ENCODE results near the gene ASTN1.

DNA sequence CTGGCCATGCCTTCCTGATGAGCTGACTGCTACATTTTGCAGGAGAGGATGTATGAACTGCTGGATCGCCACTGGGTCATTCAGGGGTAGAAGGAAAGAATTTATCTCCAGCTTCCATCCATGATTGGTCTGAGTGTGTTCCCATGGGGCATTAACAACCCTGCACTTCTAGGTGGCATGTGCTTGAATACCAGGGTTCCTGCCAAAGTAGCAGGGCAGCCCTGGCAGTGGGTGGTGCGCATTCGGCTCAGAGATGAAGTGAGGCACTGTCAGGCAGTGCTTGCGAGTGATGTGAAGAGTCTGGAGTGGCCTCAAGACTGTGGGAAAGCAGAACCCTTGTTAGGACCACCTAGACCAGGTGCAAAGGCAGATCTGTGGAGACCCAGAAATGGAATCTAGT, 294.9 kb downstream of the ASTN1 start:
- TF ChIP-seq, protein P1, sequence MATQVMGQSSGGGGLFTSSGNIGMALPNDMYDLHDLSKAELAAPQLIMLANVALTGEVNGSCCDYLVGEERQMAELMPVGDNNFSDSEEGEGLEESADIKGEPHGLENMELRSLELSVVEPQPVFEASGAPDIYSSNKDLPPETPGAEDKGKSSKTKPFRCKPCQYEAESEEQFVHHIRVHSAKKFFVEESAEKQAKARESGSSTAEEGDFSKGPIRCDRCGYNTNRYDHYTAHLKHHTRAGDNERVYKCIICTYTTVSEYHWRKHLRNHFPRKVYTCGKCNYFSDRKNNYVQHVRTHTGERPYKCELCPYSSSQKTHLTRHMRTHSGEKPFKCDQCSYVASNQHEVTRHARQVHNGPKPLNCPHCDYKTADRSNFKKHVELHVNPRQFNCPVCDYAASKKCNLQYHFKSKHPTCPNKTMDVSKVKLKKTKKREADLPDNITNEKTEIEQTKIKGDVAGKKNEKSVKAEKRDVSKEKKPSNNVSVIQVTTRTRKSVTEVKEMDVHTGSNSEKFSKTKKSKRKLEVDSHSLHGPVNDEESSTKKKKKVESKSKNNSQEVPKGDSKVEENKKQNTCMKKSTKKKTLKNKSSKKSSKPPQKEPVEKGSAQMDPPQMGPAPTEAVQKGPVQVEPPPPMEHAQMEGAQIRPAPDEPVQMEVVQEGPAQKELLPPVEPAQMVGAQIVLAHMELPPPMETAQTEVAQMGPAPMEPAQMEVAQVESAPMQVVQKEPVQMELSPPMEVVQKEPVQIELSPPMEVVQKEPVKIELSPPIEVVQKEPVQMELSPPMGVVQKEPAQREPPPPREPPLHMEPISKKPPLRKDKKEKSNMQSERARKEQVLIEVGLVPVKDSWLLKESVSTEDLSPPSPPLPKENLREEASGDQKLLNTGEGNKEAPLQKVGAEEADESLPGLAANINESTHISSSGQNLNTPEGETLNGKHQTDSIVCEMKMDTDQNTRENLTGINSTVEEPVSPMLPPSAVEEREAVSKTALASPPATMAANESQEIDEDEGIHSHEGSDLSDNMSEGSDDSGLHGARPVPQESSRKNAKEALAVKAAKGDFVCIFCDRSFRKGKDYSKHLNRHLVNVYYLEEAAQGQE (IDR thresholded peaks at IDR 0.05; ENCODE audit: insufficient read depth in 1 of 2, low read depth in 2 of 2, low read length in 1 of 2): no peak
- no peak for TF ChIP-seq POLR2AphosphoS5 (IDR thresholded peaks at IDR 0.05; ENCODE audit: low read depth, low read length)

Data from Panc1 (cell line).